ENCODE results near the gene AP1G1. TPM values are rescaled to one million over a fixed set of nuclear protein-coding genes. Genes with fewer than 3 reads are reported as not detected.

Gene AP1G1
- total RNA-seq, 2 donors from 2014 or later, result 62.7 to 68.5 TPM

GRCh38 chr16:71781741-71782140, 26.9 kb downstream of the AP1G1 start:
- TF ChIP-seq, protein P1, sequence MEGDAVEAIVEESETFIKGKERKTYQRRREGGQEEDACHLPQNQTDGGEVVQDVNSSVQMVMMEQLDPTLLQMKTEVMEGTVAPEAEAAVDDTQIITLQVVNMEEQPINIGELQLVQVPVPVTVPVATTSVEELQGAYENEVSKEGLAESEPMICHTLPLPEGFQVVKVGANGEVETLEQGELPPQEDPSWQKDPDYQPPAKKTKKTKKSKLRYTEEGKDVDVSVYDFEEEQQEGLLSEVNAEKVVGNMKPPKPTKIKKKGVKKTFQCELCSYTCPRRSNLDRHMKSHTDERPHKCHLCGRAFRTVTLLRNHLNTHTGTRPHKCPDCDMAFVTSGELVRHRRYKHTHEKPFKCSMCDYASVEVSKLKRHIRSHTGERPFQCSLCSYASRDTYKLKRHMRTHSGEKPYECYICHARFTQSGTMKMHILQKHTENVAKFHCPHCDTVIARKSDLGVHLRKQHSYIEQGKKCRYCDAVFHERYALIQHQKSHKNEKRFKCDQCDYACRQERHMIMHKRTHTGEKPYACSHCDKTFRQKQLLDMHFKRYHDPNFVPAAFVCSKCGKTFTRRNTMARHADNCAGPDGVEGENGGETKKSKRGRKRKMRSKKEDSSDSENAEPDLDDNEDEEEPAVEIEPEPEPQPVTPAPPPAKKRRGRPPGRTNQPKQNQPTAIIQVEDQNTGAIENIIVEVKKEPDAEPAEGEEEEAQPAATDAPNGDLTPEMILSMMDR (conservative IDR thresholded peaks at IDR 0.05), result no peak
- H3K27ac Mint-ChIP-seq, result no peak overlapping the region
- H3K27ac ChIP-seq (ENCODE audit: low read depth, low read length), result no peak overlapping the region

DNA sequence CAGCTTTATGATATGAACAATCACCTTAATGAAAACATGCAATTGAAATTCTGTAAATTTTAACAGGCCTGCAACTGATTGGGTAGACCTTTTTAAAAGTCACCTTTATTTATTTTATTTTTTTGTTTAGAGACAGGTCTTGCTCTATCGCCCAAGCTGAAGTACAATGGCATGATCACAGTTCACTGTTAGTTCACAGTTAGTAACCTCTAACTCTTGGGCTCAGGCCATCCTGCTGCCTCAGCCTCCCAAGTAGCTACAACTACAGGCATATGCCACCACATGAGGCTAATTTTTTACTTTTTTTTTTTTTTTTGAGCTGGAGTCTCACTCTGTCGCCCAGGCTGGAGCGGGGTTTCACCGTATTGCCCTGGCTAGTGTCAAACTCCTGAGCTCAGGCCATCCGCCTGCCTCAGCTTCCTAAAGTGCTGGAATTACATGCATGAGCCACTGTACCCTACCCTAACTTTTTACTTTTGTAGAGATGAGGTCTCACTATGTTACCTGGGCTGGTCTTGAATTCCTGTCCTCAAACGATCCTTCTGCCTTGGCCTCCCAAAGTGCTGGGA, 28.0 kb downstream of the AP1G1 start:
- Mint-ChIP-seq H3K27me3 (ENCODE audit: insufficient read depth) (no peaks in the 10 kb centered on the region), H3K4me1 (peaks cover 3% of the 10 kb centered on the region), H3K9me3 (no peaks in the 10 kb centered on the region), H3K4me3 (no peak overlapping the region), H3K36me3 (ENCODE audit: low read depth) (peaks cover 20% of the 10 kb centered on the region), H3K27ac (no peak overlapping the region)
- H3K9me3 ChIP-seq (ENCODE audit: control insufficient read depth, low read length), result no peaks in the 10 kb centered on the region
- DNase-seq, result no peak
- H3K36me3 ChIP-seq (ENCODE audit: control insufficient read depth, insufficient read depth, low read length), result peaks cover 47% of the 10 kb centered on the region
- H3K4me1 ChIP-seq (ENCODE audit: control insufficient read depth, insufficient read depth, low read length), result no peaks in the 10 kb centered on the region
- H3K27ac ChIP-seq (ENCODE audit: low read depth, low read length), result no peak overlapping the region
- 96 to 100% methylated on average over 2 to 6 of the region's 6 CpGs for WGBS, 2 experiments (ENCODE audit: insufficient coverage in 1 of 2, insufficient read length in 1 of 2)
- H3K9ac ChIP-seq (ENCODE audit: extremely low read depth, low read length, poor library complexity, severe bottlenecking), result no peak overlapping the region
- TF ChIP-seq, protein P1 (conservative IDR thresholded peaks at IDR 0.05), result no peak
- H3K4me3 ChIP-seq (ENCODE audit: low read length), result no peak overlapping the region
- H3K27me3 ChIP-seq (ENCODE audit: control insufficient read depth, insufficient read depth, low read length, poor library complexity, severe bottlenecking), result no peaks in the 10 kb centered on the region

More at GRCh38 chr16:71781741-71782140, 26.9 kb downstream of the AP1G1 start:
- WGBS, 2 experiments (ENCODE audit: insufficient coverage in 1 of 2, insufficient read length in 1 of 2), result 46 to 68% methylated on average over 3 of the region's 3 CpGs
- no peaks in the 10 kb centered on the region for H3K27me3 ChIP-seq (ENCODE audit: control insufficient read depth, insufficient read depth, low read length, poor library complexity, severe bottlenecking)
- Mint-ChIP-seq H3K4me1 (peaks cover 3% of the 10 kb centered on the region), H3K4me3 (no peak overlapping the region), H3K27me3 (ENCODE audit: insufficient read depth) (no peaks in the 10 kb centered on the region), H3K9me3 (no peaks in the 10 kb centered on the region), H3K36me3 (ENCODE audit: low read depth) (peaks cover 21% of the 10 kb centered on the region)
- no peak overlapping the region for H3K4me3 ChIP-seq (ENCODE audit: low read length)
- H3K9me3 ChIP-seq (ENCODE audit: control insufficient read depth, low read length), result no peaks in the 10 kb centered on the region
- DNase-seq, result no peak
- H3K36me3 ChIP-seq (ENCODE audit: control insufficient read depth, insufficient read depth, low read length), result peaks cover 47% of the 10 kb centered on the region
- H3K9ac ChIP-seq (ENCODE audit: extremely low read depth, low read length, poor library complexity, severe bottlenecking), result no peak overlapping the region
- H3K4me1 ChIP-seq (ENCODE audit: control insufficient read depth, insufficient read depth, low read length), result no peaks in the 10 kb centered on the region

- peaks cover 27% of the 10 kb centered on the region for H3K36me3 Mint-ChIP-seq (ENCODE audit: low read depth)
- Histone ChIP-seq H3K27ac (ENCODE audit: low read depth, low read length) (no peak overlapping the region), H3K9ac (ENCODE audit: extremely low read depth, low read length, poor library complexity, severe bottlenecking) (no peak overlapping the region), H3K9me3 (ENCODE audit: control insufficient read depth, low read length) (no peaks in the 10 kb centered on the region), H3K4me3 (ENCODE audit: low read length) (no peak overlapping the region), H3K36me3 (ENCODE audit: control insufficient read depth, insufficient read depth, low read length) (peaks cover 56% of the 10 kb centered on the region), H3K4me1 (ENCODE audit: control insufficient read depth, insufficient read depth, low read length) (no peaks in the 10 kb centered on the region), H3K27me3 (ENCODE audit: control insufficient read depth, insufficient read depth, low read length, poor library complexity, severe bottlenecking) (no peaks in the 10 kb centered on the region)
- H3K9me3 Mint-ChIP-seq, result no peaks in the 10 kb centered on the region
- H3K27me3 Mint-ChIP-seq (ENCODE audit: insufficient read depth), result no peaks in the 10 kb centered on the region
- no peak for DNase-seq
- H3K4me3 Mint-ChIP-seq, result no peak overlapping the region
- TF ChIP-seq, protein P1 (conservative IDR thresholded peaks at IDR 0.05), result no peak
- H3K27ac Mint-ChIP-seq, result peak overlapping the region; percentile 80
- WGBS, 2 experiments (ENCODE audit: insufficient coverage in 1 of 2, insufficient read length in 1 of 2), result 83 to 90% methylated on average over 3 to 5 of the region's 5 CpGs
- H3K4me1 Mint-ChIP-seq, result peaks cover 3% of the 10 kb centered on the region
Observed at GRCh38 chr16:71778780-71779179, 29.9 kb downstream of the AP1G1 start.
